Choroid plexus epithelial cell (primary cell): Measurements from ENCODE around the gene ETHE1.

Experiments used
- DNase-seq: peaks from one replicate; pipeline ENCODE4 v3.0.0-alpha.2; 2010; ENCODE audit warnings: low read depth
- H3K4me3 ChIP-seq: 2 replicates; pipeline ENCODE4 v1.5.1; 2011; ENCODE audit warnings: low read depth, mild to moderate bottlenecking, control low read depth, low read length, moderate library complexity
- CTCF ChIP-seq: conservative IDR thresholded peaks from 2 replicates; pipeline ENCODE4 v1.5.1; 2011; ENCODE audit warnings: low read depth, mild to moderate bottlenecking, control low read depth, inconsistent platforms, low read length, moderate library complexity

ETHE1 gene

GRCh38 chr19:43462785-43463380 lies 64.1 kb downstream of the ETHE1 start:
- no peak for DNase-seq
- H3K4me3 ChIP-seq: peak overlapping the region; percentile 70
- TF ChIP-seq CTCF: no peak

- no peak overlapping the region for H3K4me3 ChIP-seq
- TF ChIP-seq CTCF: no peak
- DNase-seq: no peak
These were observed 64.6 kb downstream of the ETHE1 start for GRCh38 chr19:43462383-43462782.

GRCh38 chr19:43461303-43461702 lies 65.7 kb downstream of the ETHE1 start:
- no peak for TF ChIP-seq CTCF
- no peak overlapping the region for H3K4me3 ChIP-seq
- DNase-seq: no peak

GRCh38 chr19:43460362-43461016 lies 66.5 kb downstream of the ETHE1 start:
- H3K4me3 ChIP-seq: no peak overlapping the region
- DNase-seq: no peak
- no peak for TF ChIP-seq CTCF

- DNase-seq: no peak
- no peak overlapping the region for H3K4me3 ChIP-seq
- no peak for TF ChIP-seq CTCF
These were observed 69.2 kb downstream of the ETHE1 start for GRCh38 chr19:43457809-43458208.
